ENCODE data around the gene SLC5A11. TPM values are rescaled to one million over a fixed set of nuclear protein-coding genes. Genes with fewer than 3 reads are reported as not detected.

Gene SLC5A11
- polyA plus RNA-seq, 3 donors, result 0.60 TPM; not detected in 2

DNA sequence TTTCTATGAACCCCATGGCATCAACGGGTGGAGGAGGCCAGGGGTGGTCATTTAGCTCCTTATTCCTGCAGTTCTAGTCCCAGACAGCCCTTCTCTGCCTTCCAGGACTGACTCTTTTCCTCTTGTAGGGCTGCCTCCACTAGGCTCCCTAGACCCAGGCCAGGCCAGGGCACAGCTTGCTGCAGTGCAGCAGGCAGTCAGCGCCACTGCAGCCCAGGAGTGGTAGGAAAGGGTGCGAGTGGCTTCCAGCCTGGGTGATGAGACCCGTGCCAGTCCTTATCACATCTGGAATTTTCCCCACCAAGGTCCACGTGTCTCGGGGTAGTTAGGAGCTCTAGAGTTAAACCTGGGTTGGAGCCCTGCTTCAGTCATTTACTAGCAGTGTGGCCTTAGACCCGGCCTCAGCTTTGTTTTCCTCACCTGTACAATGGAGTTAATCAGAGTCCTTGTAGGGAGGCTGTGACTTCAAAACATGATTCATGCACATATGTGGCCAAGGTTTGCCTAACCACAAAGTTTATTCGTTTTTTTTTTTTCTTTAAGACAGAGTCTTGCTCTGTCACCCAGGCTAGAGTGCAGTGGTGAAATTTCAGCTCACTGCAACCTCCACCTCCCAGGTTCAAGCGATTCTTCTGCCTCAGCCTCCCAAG is 4.7 kb downstream of the SLC5A11 start:
- Mint-ChIP-seq H3K4me1 (no peaks in the 10 kb centered on the region), H3K9me3 (no peaks in the 10 kb centered on the region), H3K27ac (peak overlapping the region in 1 of 7 donors; percentile 41), H3K4me3 (no peak overlapping the region), H3K27me3 (ENCODE audit: low read depth in 3 of 3) (peaks cover 4 to 10% (median 5%) of the 10 kb centered on the region in 3 donors), H3K36me3 (no peaks in the 10 kb centered on the region)
- DNase-seq, result no peak
- Histone ChIP-seq H3K36me3 (replicated peaks in 1 of 2; ENCODE audit: control insufficient read depth in 1 of 2, insufficient read depth in 2 of 2, low read length in 2 of 2) (no peaks in the 10 kb centered on the region), H3K4me3 (replicated peaks in 1 of 3; ENCODE audit: low read depth in 2 of 3, low read length in 3 of 3) (no peak overlapping the region), H3K4me1 (ENCODE audit: control insufficient read depth in 1 of 2, insufficient read depth in 2 of 2, low read length in 2 of 2) (no peaks in the 10 kb centered on the region), H3K9ac (ENCODE audit: insufficient read depth, low read length, poor library complexity, severe bottlenecking) (no peak overlapping the region), H3K79me2 (ENCODE audit: insufficient read depth, low read length) (no peaks in the 10 kb centered on the region), H3K4me2 (replicated peaks; ENCODE audit: extremely low read depth, low read length, poor library complexity, severe bottlenecking) (no peak overlapping the region), H4K20me1 (ENCODE audit: insufficient read depth, low read length) (no peaks in the 10 kb centered on the region), H3K27ac (ENCODE audit: low read depth in 1 of 2, low read length in 2 of 2) (no peak overlapping the region), H3K27me3 (ENCODE audit: control insufficient read depth in 2 of 2, insufficient read depth in 2 of 2, low read length in 2 of 2) (no peaks in the 10 kb centered on the region), H2AFZ (ENCODE audit: insufficient read depth, low read depth, low read length, poor library complexity, severe bottlenecking) (no peak overlapping the region), H3K9me3 (replicated peaks in 1 of 2; ENCODE audit: control insufficient read depth in 1 of 2, insufficient read depth in 1 of 2, low read length in 2 of 2) (no peaks in the 10 kb centered on the region)
- WGBS (ENCODE audit: insufficient coverage), result 71% methylated on average over 2 of the region's 9 CpGs
- TF ChIP-seq, protein P1, sequence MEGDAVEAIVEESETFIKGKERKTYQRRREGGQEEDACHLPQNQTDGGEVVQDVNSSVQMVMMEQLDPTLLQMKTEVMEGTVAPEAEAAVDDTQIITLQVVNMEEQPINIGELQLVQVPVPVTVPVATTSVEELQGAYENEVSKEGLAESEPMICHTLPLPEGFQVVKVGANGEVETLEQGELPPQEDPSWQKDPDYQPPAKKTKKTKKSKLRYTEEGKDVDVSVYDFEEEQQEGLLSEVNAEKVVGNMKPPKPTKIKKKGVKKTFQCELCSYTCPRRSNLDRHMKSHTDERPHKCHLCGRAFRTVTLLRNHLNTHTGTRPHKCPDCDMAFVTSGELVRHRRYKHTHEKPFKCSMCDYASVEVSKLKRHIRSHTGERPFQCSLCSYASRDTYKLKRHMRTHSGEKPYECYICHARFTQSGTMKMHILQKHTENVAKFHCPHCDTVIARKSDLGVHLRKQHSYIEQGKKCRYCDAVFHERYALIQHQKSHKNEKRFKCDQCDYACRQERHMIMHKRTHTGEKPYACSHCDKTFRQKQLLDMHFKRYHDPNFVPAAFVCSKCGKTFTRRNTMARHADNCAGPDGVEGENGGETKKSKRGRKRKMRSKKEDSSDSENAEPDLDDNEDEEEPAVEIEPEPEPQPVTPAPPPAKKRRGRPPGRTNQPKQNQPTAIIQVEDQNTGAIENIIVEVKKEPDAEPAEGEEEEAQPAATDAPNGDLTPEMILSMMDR (IDR thresholded peaks at IDR 0.05), result no peak
- intact Hi-C loops (cut with micrococcal nuclease), result no loop called here

DNA sequence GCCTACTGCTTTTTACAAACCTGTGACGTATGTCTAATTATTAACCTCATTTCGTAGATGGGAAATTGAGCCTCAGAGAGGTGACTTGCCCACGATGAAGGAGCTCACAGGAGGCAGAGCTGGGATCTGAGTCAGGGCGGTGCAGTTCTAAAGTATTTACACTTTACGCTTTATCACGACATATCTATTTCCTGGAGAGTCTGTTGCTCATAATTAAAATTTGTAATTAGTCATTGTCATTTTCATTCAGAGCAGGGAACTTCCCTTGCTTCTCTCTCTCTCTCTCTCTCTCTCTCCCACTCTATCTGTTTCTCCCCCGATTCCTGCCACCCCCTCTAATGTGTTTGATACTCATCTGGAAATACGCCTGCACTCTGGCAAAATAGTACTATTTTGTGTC is 5.9 kb downstream of the SLC5A11 start:
- intact Hi-C loops (cut with micrococcal nuclease), result no loop called here
- Histone ChIP-seq H3K9me3 (replicated peaks in 1 of 2; ENCODE audit: control insufficient read depth in 1 of 2, insufficient read depth in 1 of 2, low read length in 2 of 2) (no peaks in the 10 kb centered on the region), H3K9ac (ENCODE audit: insufficient read depth, low read length, poor library complexity, severe bottlenecking) (no peak overlapping the region), H3K36me3 (replicated peaks in 1 of 2; ENCODE audit: control insufficient read depth in 1 of 2, insufficient read depth in 2 of 2, low read length in 2 of 2) (no peaks in the 10 kb centered on the region), H3K4me3 (replicated peaks in 1 of 3; ENCODE audit: low read depth in 2 of 3, low read length in 3 of 3) (no peak overlapping the region), H3K27ac (ENCODE audit: low read depth in 1 of 2, low read length in 2 of 2) (no peak overlapping the region), H3K79me2 (ENCODE audit: insufficient read depth, low read length) (no peaks in the 10 kb centered on the region), H3K27me3 (ENCODE audit: control insufficient read depth in 2 of 2, insufficient read depth in 2 of 2, low read length in 2 of 2) (no peaks in the 10 kb centered on the region), H4K20me1 (ENCODE audit: insufficient read depth, low read length) (no peaks in the 10 kb centered on the region), H2AFZ (ENCODE audit: insufficient read depth, low read depth, low read length, poor library complexity, severe bottlenecking) (no peak overlapping the region), H3K4me1 (ENCODE audit: control insufficient read depth in 1 of 2, insufficient read depth in 2 of 2, low read length in 2 of 2) (no peaks in the 10 kb centered on the region), H3K4me2 (replicated peaks; ENCODE audit: extremely low read depth, low read length, poor library complexity, severe bottlenecking) (no peak overlapping the region)
- DNase-seq, result no peak
- Mint-ChIP-seq H3K27me3 (ENCODE audit: low read depth in 3 of 3) (peaks cover 4 to 10% (median 5%) of the 10 kb centered on the region in 3 donors), H3K27ac (no peak overlapping the region), H3K9me3 (no peaks in the 10 kb centered on the region), H3K4me1 (no peaks in the 10 kb centered on the region), H3K4me3 (no peak overlapping the region), H3K36me3 (no peaks in the 10 kb centered on the region)
- TF ChIP-seq, protein P1 (IDR thresholded peaks at IDR 0.05), result no peak
- 100% methylated on average over 2 of the region's 8 CpGs for WGBS (ENCODE audit: insufficient coverage)
